ENCODE data around the gene STH.

The STH gene

DNA sequence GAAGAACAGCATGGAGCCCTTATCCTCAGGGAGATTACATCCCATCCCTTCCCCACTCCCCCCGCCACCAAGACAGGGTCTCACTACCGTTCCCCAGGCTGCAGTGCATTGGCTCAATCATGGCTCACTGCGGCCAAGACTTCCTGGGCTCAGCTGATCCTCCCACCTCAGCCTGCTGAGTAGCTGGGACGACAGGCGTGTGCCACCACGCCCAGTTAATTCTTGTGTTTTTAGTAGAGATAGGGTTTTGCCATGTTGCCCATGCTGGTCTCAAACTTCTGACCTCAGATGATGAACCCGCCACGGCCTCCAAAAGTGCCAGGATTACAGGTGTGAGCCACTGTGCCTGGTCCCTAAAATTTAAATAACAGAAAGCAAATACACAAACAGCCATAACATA, 48.8 kb downstream of the STH start:
- no peak overlapping the region for H2AK5ac ChIP-seq (ENCODE audit: low read length)
- H2AFZ ChIP-seq (ENCODE audit: insufficient read depth, low read length, poor library complexity) = no peak overlapping the region
- H3K36me3 ChIP-seq (ENCODE audit: control insufficient read depth in 1 of 2, insufficient read depth in 2 of 2, low read length in 2 of 2) = peaks cover 24 to 34% of the 10 kb centered on the region in 2 experiments
- DNase-seq = no peak
- H3K79me2 ChIP-seq (ENCODE audit: control insufficient read depth, insufficient read depth, low read length, poor library complexity) = no peaks in the 10 kb centered on the region
- no peaks in the 10 kb centered on the region for H3K79me1 ChIP-seq (ENCODE audit: low read length)
- no peak overlapping the region for H3K9ac ChIP-seq (ENCODE audit: low read length)
- no peak overlapping the region for H3K23ac ChIP-seq (ENCODE audit: low read length)
- H3K14ac ChIP-seq (ENCODE audit: low read length) = no peak overlapping the region
- no CpG with 5 or more reads among the region's 8 CpGs for WGBS (ENCODE audit: extremely low coverage, insufficient coverage, insufficient read length)
- no peak overlapping the region for H3K4me3 ChIP-seq (ENCODE audit: low read depth, low read length)
- H3K4ac ChIP-seq (ENCODE audit: low read depth, low read length) = no peak overlapping the region
- H3K4me1 ChIP-seq (ENCODE audit: control insufficient read depth in 1 of 2, insufficient read depth in 2 of 2, low read length in 2 of 2) = peaks cover 0 to 8% of the 10 kb centered on the region in 2 experiments
- no peak overlapping the region for H3K27ac ChIP-seq (ENCODE audit: low read depth, low read length)
- no peak overlapping the region for H2BK12ac ChIP-seq (ENCODE audit: low read length)
- no peaks in the 10 kb centered on the region for H3K27me3 ChIP-seq (ENCODE audit: insufficient read depth, low read length)
- H3K18ac ChIP-seq (ENCODE audit: low read length) = no peak overlapping the region
- H3K4me2 ChIP-seq (ENCODE audit: low read length) = no peak overlapping the region
- no peak overlapping the region for H4K91ac ChIP-seq (ENCODE audit: low read depth, low read length)
- H4K8ac ChIP-seq (ENCODE audit: low read depth, low read length) = no peak overlapping the region
- H3K9me3 ChIP-seq (ENCODE audit: insufficient read depth, low read depth, low read length) = no peaks in the 10 kb centered on the region
- no peak overlapping the region for H2BK120ac ChIP-seq (ENCODE audit: insufficient read depth, low read length, poor library complexity)
- H2BK5ac ChIP-seq (ENCODE audit: low read depth, low read length, poor library complexity) = no peak overlapping the region
- no peak overlapping the region for H4K12ac ChIP-seq (ENCODE audit: low read depth, low read length)
